Measurements from ENCODE around the gene SAMD10. TPM values are rescaled to one million over a fixed set of nuclear protein-coding genes. Genes with fewer than 3 reads are reported as not detected.
A peak's percentile ranks its signal among the peaks of the same experiment; 100 is the strongest.
"Not testable (repeated sequence)": the region's sequence is repeated elsewhere in the genome, so short reads cannot be mapped to it uniquely, and the experiment has no call there.

The SAMD10 gene
- total and polyA plus RNA-seq, 8 donors: 1.3 to 7.3 (median 3.6) TPM

DNA sequence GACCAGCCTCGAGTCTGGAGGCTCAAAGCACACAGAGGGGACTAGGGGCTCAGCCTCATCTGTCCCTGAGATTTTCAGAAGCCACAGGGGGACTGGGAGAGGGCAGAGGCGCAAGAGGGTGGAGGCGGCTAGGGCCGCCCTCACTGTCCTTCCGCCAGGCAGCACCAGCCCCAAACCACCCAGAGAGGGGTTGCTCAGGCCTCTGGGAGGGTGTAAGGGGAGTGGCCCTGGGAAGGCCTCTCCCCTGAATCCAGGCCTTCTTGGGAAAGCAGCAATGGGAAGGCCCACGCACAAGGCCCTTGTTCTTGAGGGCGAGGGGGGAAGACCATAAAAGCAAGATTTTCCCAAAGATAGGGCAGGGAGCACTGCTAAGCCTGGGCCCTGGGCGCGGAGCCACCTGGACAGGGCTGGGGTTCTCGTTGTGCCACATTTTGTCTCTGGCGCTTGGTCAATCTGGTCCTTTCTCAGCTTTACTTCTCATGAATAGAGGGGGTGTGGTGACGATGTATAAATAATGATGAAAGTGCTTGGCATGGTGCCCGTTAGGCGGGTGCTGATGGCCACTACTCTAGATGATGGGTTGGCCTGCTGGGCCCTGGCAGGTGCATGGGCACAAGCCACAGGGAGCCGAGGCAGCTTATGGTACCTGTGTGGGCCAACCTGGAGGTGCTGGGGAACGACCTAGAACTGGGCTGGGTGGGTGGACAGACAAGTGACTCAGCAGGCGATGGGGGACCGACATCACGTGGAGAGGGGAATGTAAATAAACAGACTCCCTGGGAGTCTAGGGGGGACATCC, 4.8 kb downstream of the SAMD10 start:
- intact Hi-C loops (cut with DNase I): loop anchor here in 2 of 3 donors (5.0 kb wide), 2 partner anchors 192 to 437 kb away; partner anchors contain the start of gene PTK6 (in 1 of the 2)
- peaks cover 0 to 5% (median 0%) of the 10 kb centered on the region in 3 donors for H3K4me1 ChIP-seq
- DNase-seq (peak in 5 of 6 donors; percentile 28 to 74 (median 60)), ATAC-seq (no peak), FAIRE-seq (no peak)
- no peaks in the 10 kb centered on the region for H3K27me3 ChIP-seq
- no peaks in the 10 kb centered on the region for H3K9me3 ChIP-seq
- no peaks in the 10 kb centered on the region for H3K36me3 ChIP-seq
- H3K4me3 ChIP-seq: no peak overlapping the region
- TF ChIP-seq, protein P1, sequence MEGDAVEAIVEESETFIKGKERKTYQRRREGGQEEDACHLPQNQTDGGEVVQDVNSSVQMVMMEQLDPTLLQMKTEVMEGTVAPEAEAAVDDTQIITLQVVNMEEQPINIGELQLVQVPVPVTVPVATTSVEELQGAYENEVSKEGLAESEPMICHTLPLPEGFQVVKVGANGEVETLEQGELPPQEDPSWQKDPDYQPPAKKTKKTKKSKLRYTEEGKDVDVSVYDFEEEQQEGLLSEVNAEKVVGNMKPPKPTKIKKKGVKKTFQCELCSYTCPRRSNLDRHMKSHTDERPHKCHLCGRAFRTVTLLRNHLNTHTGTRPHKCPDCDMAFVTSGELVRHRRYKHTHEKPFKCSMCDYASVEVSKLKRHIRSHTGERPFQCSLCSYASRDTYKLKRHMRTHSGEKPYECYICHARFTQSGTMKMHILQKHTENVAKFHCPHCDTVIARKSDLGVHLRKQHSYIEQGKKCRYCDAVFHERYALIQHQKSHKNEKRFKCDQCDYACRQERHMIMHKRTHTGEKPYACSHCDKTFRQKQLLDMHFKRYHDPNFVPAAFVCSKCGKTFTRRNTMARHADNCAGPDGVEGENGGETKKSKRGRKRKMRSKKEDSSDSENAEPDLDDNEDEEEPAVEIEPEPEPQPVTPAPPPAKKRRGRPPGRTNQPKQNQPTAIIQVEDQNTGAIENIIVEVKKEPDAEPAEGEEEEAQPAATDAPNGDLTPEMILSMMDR (IDR thresholded peaks at IDR 0.05): no peak
- WGBS, 2 donors: 55 to 61% methylated on average over 18 to 19 of the region's 19 CpGs
- H3K27ac ChIP-seq: no peak overlapping the region

DNA sequence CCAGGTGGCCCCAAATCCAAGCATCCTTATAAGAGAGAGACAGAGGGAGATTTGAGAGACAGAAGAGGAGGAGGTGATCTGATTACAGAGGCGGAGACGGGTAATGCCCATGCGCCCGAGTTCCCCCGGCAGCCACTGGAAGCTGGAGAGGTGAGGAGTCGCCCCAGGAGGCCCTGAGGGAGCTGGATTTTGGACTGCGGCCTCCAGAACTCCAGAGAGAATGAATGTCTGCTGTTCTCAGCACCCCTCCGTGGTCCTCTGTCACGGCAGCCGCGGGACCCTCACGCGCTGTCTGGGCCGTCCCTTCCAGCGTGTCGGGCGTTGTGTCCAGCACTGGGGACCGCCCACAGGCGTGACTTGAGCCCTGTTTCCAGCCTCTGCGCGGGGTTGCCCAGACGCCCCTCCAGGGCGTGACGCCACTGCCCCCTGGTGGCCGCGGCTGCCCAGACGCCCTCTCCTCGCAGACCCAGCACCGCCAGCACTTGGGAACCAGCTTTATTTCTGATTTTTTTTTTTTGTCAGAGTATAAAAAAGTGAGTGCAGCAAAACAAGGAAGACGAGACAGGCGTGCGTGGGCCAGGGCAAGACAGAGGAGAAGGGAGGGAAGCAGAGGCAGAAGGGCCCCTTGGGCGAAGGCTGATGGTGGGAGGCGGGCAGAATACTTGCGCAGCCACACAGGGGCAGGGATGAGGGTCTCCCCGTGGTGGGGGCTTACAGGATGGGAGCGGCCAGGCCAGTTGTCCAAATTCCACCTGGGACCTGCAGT, 5.6 kb downstream of the SAMD10 start:
- TF ChIP-seq, protein P1 (IDR thresholded peaks at IDR 0.05): peak; percentile 94 to 99 (median 98)
- H3K27ac ChIP-seq: peak overlapping the region in 1 of 4 donors; percentile 37
- H3K4me1 ChIP-seq: peaks cover 0 to 7% (median 0%) of the 10 kb centered on the region in 3 donors
- WGBS, 2 donors: 10% methylated on average over 37 of the region's 37 CpGs
- peak overlapping the region in 2 of 4 donors; percentile 16 to 36 for H3K4me3 ChIP-seq
- H3K9me3 ChIP-seq: no peaks in the 10 kb centered on the region
- no peaks in the 10 kb centered on the region for H3K27me3 ChIP-seq
- intact Hi-C loops (cut with DNase I): loop anchor here in 1 of 3 donors (5.0 kb wide), 1 partner anchor 192 kb away; no protein-coding TSS in a partner anchor
- H3K36me3 ChIP-seq: no peaks in the 10 kb centered on the region
- DNase-seq: peak; percentile 80 to 98 (median 92)
- ATAC-seq: peak; percentile 81 to 92 (median 86)
- FAIRE-seq: no peak

DNA sequence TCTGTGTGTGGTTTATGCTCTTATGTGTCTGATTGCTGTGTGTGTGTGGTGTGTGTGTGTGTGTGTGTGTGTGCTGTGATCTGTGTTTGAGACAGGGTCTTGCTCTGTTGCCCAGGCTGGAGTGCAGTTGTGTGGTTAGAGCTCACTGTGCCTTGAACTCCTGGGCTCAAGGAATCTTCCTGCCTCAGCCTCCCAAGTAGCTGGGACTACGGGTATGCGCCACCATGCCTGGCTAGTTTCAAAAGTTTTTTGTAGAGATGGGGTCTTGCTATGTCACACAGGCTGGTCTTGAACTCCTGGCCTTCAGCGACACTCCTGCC, 6.3 kb downstream of the SAMD10 start:
- H3K27me3 ChIP-seq: no peaks in the 10 kb centered on the region
- H3K36me3 ChIP-seq: no peaks in the 10 kb centered on the region
- no peak overlapping the region for H3K27ac ChIP-seq
- peaks cover 0 to 9% (median 0%) of the 10 kb centered on the region in 3 donors for H3K4me1 ChIP-seq
- H3K4me3 ChIP-seq: no peak overlapping the region
- TF ChIP-seq, protein P1 (IDR thresholded peaks at IDR 0.05): no peak
- 83 to 88% methylated on average over 3 of the region's 3 CpGs for WGBS, 2 donors
- no peak for ATAC-seq
- no peaks in the 10 kb centered on the region for H3K9me3 ChIP-seq
- no peak for DNase-seq
- intact Hi-C loops (cut with DNase I): loop anchor here in 1 of 3 donors (5.0 kb wide), 1 partner anchor 191 kb away; no protein-coding TSS in a partner anchor
- FAIRE-seq: no peak

DNA sequence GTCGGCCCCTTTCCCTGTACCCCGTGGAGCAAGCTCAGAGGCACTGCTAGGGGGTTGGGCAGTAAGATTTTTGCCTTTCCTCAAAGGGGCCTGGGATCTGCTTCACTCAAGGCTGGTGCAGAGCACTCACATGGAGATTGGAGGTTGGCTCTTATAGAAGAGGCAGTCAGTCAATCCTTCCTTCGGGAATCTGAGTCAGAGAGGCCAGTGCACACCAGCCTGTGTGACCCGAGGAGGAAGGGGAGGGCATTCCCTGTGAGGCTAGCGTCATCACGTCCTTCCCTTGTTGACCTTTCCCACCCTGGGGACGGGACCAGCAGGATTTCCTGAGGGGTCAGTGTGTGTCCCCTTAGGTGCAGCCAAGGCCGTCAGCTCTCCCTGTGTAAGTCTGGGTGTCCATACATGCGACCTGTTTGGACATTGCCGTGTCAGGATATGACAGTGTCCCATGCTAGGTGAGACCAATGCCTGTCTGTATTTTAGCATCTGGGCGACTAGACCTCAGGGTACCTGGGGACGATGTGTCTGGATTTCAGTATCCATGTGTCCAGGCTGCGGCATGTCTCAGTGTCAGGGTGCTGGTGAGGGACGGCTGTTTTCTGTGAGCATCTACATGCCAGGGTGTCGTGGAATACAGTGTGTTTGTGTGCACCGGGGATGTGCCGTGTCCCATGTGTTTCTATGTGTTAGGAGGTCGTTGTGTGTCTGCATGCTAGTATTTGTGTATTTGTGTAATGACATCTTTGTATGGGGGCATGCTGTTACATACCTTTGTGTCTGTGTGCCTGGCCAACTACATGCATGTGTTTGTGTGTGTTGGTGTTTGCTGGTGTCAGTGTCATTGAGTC, 6.9 kb downstream of the SAMD10 start:
- Histone ChIP-seq H3K4me1 (peaks cover 0 to 9% (median 0%) of the 10 kb centered on the region in 3 donors), H3K36me3 (no peaks in the 10 kb centered on the region), H3K27me3 (no peaks in the 10 kb centered on the region), H3K4me3 (no peak overlapping the region), H3K9me3 (no peaks in the 10 kb centered on the region), H3K27ac (no peak overlapping the region)
- 62 to 67% methylated on average over 18 of the region's 18 CpGs for WGBS, 2 donors
- ATAC-seq (no peak), DNase-seq (peak in 4 of 6 donors; percentile 10 to 38 (median 14)), FAIRE-seq (no peak)
- intact Hi-C loops (cut with DNase I): loop anchor here in 1 of 3 donors (5.0 kb wide), 1 partner anchor 190 kb away; no protein-coding TSS in a partner anchor
- TF ChIP-seq, protein P1 (IDR thresholded peaks at IDR 0.05): no peak

DNA sequence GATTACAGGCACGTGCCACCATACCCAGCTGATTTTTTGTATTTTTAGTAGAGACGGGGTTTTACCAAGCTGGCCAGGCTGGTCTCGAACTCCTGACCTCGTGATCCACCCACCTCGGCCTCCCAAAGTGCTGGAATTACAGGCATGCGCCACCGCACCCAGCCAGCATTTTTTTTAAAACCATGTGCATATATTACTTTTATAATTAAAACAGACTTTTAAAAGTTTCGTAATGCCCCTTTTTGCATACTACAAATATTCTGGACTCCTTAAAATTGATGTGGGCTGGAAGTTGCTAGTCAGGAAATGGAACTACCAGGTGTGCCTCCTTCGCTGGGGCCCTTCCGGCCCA, 7.5 kb downstream of the SAMD10 start:
- not testable (repeated sequence) for H3K9me3 ChIP-seq, H3K4me1 ChIP-seq, ATAC-seq, H3K36me3 ChIP-seq, FAIRE-seq, H3K4me3 ChIP-seq, H3K27me3 ChIP-seq, H3K27ac ChIP-seq
- 82 to 84% methylated on average over 10 of the region's 10 CpGs for WGBS, 2 donors
- intact Hi-C loops (cut with DNase I): loop anchor here in 1 of 3 donors (5.0 kb wide), 1 partner anchor 190 kb away; no protein-coding TSS in a partner anchor
- DNase-seq: peak in 1 of 6 donors; percentile 11
